Measurements from ENCODE around the gene OASL. TPM values are rescaled to one million over a fixed set of nuclear protein-coding genes. Genes with fewer than 3 reads are reported as not detected.

Gene OASL
- total RNA-seq, 5 donors from 2014 or later (not counting 1 experiment from before 2014, with no cell fraction given), result 6.0 to 17.6 (median 8.9) TPM

DNA sequence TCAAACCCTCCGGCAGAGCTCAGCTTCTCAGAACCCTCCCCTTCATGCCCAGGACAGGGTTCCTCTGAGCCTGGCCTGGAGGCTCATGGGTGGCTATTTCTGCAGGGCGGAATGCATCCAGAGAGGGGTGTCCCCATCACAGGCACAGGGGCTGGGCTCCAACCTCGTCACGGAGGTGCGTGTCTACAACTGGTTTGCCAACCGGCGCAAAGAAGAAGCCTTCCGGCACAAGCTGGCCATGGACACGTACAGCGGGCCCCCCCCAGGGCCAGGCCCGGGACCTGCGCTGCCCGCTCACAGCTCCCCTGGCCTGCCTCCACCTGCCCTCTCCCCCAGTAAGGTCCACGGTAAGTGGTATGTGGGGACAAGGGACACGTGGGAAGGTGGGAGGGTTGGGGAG lies 45.0 kb downstream of the OASL start:
- H3K27ac Mint-ChIP-seq, result no peak overlapping the region
- peaks cover 0 to 14% (median 0%) of the 10 kb centered on the region in 3 donors for H3K9me3 Mint-ChIP-seq
- no peaks in the 10 kb centered on the region for H3K4me1 Mint-ChIP-seq
- H3K4me1 ChIP-seq (ENCODE audit: control insufficient read depth in 1 of 2, extremely low read depth in 1 of 2, insufficient read depth in 2 of 2, low read length in 2 of 2), result no peaks in the 10 kb centered on the region
- POLR2A ChIA-PET, result no interaction called here
- CTCF ChIA-PET, result no interaction called here
- DNase-seq (no peak), ATAC-seq (replicated peaks in 1 of 4) (no peak)
- no peak overlapping the region for H3K27ac ChIP-seq (ENCODE audit: low read length)
- WGBS (ENCODE audit: insufficient coverage), result 93% methylated on average over 8 of the region's 15 CpGs
- H3K4me3 Mint-ChIP-seq, result no peak overlapping the region
- no peaks in the 10 kb centered on the region for H3K9me3 ChIP-seq
- no peaks in the 10 kb centered on the region for H3K36me3 ChIP-seq (ENCODE audit: control insufficient read depth in 2 of 2, extremely low read depth in 1 of 2, insufficient read depth in 1 of 2, low read length in 1 of 2)
- peaks cover 0 to 15% of the 10 kb centered on the region in 2 experiments for H3K27me3 ChIP-seq (replicated peaks in 1 of 2; ENCODE audit: control insufficient read depth in 2 of 2, extremely low read depth in 1 of 2, insufficient read depth in 2 of 2, low read length in 1 of 2)
- H3K4me3 ChIP-seq (ENCODE audit: control insufficient read depth in 1 of 2, extremely low read depth in 1 of 2, low read length in 1 of 2), result no peak overlapping the region
- H3K36me3 Mint-ChIP-seq, result no peaks in the 10 kb centered on the region
- H3K27me3 Mint-ChIP-seq, result peaks cover 8 to 15% of the 10 kb centered on the region in 2 donors

GRCh38 chr12:120993496-120993895 lies 45.5 kb downstream of the OASL start:
- no peak overlapping the region for H3K4me3 Mint-ChIP-seq
- no peak overlapping the region for H3K27ac ChIP-seq (ENCODE audit: low read length)
- DNase-seq, result no peak
- CTCF ChIA-PET, result interaction anchor here in 1 of 2 donors (0.6 kb wide), 1 partner anchor 653 kb away, joined by 4 read pairs; no protein-coding TSS in a partner anchor
- POLR2A ChIA-PET, result no interaction called here
- H3K4me3 ChIP-seq (ENCODE audit: control insufficient read depth in 1 of 2, extremely low read depth in 1 of 2, low read length in 1 of 2), result no peak overlapping the region
- H3K27me3 Mint-ChIP-seq, result peaks cover 8 to 15% of the 10 kb centered on the region in 2 donors
- H3K9me3 ChIP-seq, result no peaks in the 10 kb centered on the region
- no peak for ATAC-seq (replicated peaks in 1 of 4)
- H3K4me1 ChIP-seq (ENCODE audit: control insufficient read depth in 1 of 2, extremely low read depth in 1 of 2, insufficient read depth in 2 of 2, low read length in 2 of 2), result no peaks in the 10 kb centered on the region
- H3K36me3 Mint-ChIP-seq, result no peaks in the 10 kb centered on the region
- no peak overlapping the region for H3K27ac Mint-ChIP-seq
- peaks cover 0 to 14% (median 0%) of the 10 kb centered on the region in 3 donors for H3K9me3 Mint-ChIP-seq
- peaks cover 0 to 19% of the 10 kb centered on the region in 2 experiments for H3K27me3 ChIP-seq (replicated peaks in 1 of 2; ENCODE audit: control insufficient read depth in 2 of 2, extremely low read depth in 1 of 2, insufficient read depth in 2 of 2, low read length in 1 of 2)
- no peaks in the 10 kb centered on the region for H3K4me1 Mint-ChIP-seq
- WGBS (ENCODE audit: insufficient coverage), result 80% methylated on average over 9 of the region's 11 CpGs
- no peaks in the 10 kb centered on the region for H3K36me3 ChIP-seq (ENCODE audit: control insufficient read depth in 2 of 2, extremely low read depth in 1 of 2, insufficient read depth in 1 of 2, low read length in 1 of 2)

DNA sequence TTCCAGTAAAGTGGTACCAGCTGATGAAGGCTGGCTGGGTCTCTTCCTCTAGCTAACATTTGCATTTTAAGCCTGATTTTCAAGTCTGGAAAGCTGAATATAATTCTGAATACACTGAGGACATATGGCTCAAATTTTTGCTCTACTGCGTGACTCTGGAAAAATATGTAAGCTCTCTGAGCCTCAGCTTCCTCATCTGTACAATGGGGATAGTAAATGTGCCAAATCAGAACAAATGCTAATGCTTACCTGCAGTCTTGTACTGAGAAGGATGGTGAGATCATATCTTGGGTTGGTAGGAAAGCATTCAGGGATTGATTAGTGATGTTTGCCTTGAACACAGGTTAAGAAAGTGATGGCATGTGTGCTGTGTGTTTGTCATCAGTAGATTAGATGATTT lies 46.1 kb downstream of the OASL start:
- H3K27ac Mint-ChIP-seq, result no peak overlapping the region

DNA sequence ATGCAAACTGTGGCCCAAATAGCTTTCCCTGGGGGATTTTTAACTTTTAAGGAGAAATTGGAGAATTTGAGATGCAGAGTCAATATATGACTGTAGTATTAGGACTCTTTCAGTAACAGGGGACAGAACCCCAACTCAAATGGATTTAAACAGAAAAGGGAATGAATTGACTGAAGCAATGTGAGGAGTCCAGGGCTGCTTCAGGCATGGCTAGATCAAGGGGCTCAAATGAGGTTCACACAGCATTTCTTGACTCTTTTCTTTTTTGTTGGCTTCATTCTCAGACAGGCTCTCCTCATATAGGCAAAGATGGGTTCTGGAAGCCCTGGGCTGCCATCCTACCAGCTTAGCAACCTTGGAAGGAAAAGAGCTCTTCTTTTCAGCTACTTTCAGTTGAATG lies 47.1 kb downstream of the OASL start:
- no peak overlapping the region for H3K4me3 Mint-ChIP-seq
- H3K36me3 ChIP-seq (ENCODE audit: control insufficient read depth in 2 of 2, extremely low read depth in 1 of 2, insufficient read depth in 1 of 2, low read length in 1 of 2), result no peaks in the 10 kb centered on the region
- no peaks in the 10 kb centered on the region for H3K4me1 Mint-ChIP-seq
- DNase-seq (no peak), ATAC-seq (replicated peaks in 1 of 4) (no peak)
- no peak overlapping the region for H3K27ac Mint-ChIP-seq
- peaks cover 0 to 19% of the 10 kb centered on the region in 2 experiments for H3K27me3 ChIP-seq (replicated peaks in 1 of 2; ENCODE audit: control insufficient read depth in 2 of 2, extremely low read depth in 1 of 2, insufficient read depth in 2 of 2, low read length in 1 of 2)
- CTCF ChIA-PET, result interaction anchor here in 1 of 2 donors (0.9 kb wide), 1 partner anchor 14 kb away, joined by 7 read pairs; no protein-coding TSS in a partner anchor
- H3K9me3 Mint-ChIP-seq, result peaks cover 0 to 14% (median 0%) of the 10 kb centered on the region in 3 donors
- H3K9me3 ChIP-seq, result no peaks in the 10 kb centered on the region
- no peaks in the 10 kb centered on the region for H3K4me1 ChIP-seq (ENCODE audit: control insufficient read depth in 1 of 2, extremely low read depth in 1 of 2, insufficient read depth in 2 of 2, low read length in 2 of 2)
- H3K36me3 Mint-ChIP-seq, result no peaks in the 10 kb centered on the region
- H3K27ac ChIP-seq (ENCODE audit: low read length), result no peak overlapping the region
- POLR2A ChIA-PET, result no interaction called here
- no peak overlapping the region for H3K4me3 ChIP-seq (ENCODE audit: control insufficient read depth in 1 of 2, extremely low read depth in 1 of 2, low read length in 1 of 2)
- H3K27me3 Mint-ChIP-seq, result peaks cover 8 to 15% of the 10 kb centered on the region in 2 donors

More for the DNA sequence above, 46.1 kb downstream of the OASL start:
- no peaks in the 10 kb centered on the region for H3K36me3 ChIP-seq (ENCODE audit: control insufficient read depth in 2 of 2, extremely low read depth in 1 of 2, insufficient read depth in 1 of 2, low read length in 1 of 2)
- no peaks in the 10 kb centered on the region for H3K4me1 ChIP-seq (ENCODE audit: control insufficient read depth in 1 of 2, extremely low read depth in 1 of 2, insufficient read depth in 2 of 2, low read length in 2 of 2)
- ChIA-PET POLR2A (no interaction called here), CTCF (interaction anchor here in 1 of 2 donors (0.6 kb wide), 1 partner anchor 653 kb away, joined by 4 read pairs; no protein-coding TSS in a partner anchor)
- Mint-ChIP-seq H3K27me3 (peaks cover 8 to 15% of the 10 kb centered on the region in 2 donors), H3K9me3 (peaks cover 0 to 14% (median 0%) of the 10 kb centered on the region in 3 donors), H3K4me3 (no peak overlapping the region), H3K36me3 (no peaks in the 10 kb centered on the region), H3K4me1 (no peaks in the 10 kb centered on the region)
- peaks cover 0 to 19% of the 10 kb centered on the region in 2 experiments for H3K27me3 ChIP-seq (replicated peaks in 1 of 2; ENCODE audit: control insufficient read depth in 2 of 2, extremely low read depth in 1 of 2, insufficient read depth in 2 of 2, low read length in 1 of 2)
- no peak for DNase-seq
- H3K4me3 ChIP-seq (ENCODE audit: control insufficient read depth in 1 of 2, extremely low read depth in 1 of 2, low read length in 1 of 2), result no peak overlapping the region
- H3K9me3 ChIP-seq, result no peaks in the 10 kb centered on the region
- ATAC-seq (replicated peaks in 1 of 4), result no peak
- WGBS (ENCODE audit: insufficient coverage), result no CpG with 5 or more reads among the region's 1 CpG
- H3K27ac ChIP-seq (ENCODE audit: low read length), result no peak overlapping the region

DNA sequence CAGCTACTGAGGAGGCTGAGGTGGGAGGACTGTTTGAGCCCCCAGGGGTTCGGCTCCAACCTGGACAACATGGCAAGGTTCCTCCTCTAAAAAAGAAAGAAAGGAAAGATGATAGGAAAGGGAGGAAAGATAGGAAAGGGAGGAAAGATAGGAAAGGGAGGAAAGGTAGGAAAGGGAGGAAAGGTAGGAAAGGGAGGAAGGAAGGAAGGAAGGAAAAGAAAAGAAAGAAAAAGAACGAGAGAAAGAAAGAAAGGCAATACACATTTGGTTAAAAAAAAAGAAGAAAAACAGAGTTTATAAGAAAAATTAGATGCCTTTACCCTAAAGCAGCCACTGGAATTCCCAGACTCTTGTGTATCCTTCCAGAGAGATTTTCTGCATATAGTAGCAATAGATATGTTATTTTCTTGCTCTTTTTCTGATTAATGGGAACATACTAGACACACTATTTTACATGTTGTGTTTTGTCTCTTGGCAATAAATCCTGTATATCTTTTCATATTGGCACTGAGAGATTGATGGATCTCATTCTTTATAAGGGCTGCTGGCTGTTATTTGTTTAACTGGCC lies 48.5 kb downstream of the OASL start:
- peaks cover 6 to 12% of the 10 kb centered on the region in 2 donors for H3K27me3 Mint-ChIP-seq
- peaks cover 0 to 12% of the 10 kb centered on the region in 2 experiments for H3K27me3 ChIP-seq (replicated peaks in 1 of 2; ENCODE audit: control insufficient read depth in 2 of 2, extremely low read depth in 1 of 2, insufficient read depth in 2 of 2, low read length in 1 of 2)
- DNase-seq (no peak), ATAC-seq (replicated peaks in 1 of 4) (no peak)
- no peaks in the 10 kb centered on the region for H3K4me1 ChIP-seq (ENCODE audit: control insufficient read depth in 1 of 2, extremely low read depth in 1 of 2, insufficient read depth in 2 of 2, low read length in 2 of 2)
- H3K4me1 Mint-ChIP-seq, result no peaks in the 10 kb centered on the region
- H3K4me3 ChIP-seq (ENCODE audit: control insufficient read depth in 1 of 2, extremely low read depth in 1 of 2, low read length in 1 of 2), result no peak overlapping the region
- no peaks in the 10 kb centered on the region for H3K36me3 ChIP-seq (ENCODE audit: control insufficient read depth in 2 of 2, extremely low read depth in 1 of 2, insufficient read depth in 1 of 2, low read length in 1 of 2)
- H3K36me3 Mint-ChIP-seq, result no peaks in the 10 kb centered on the region
- no peaks in the 10 kb centered on the region for H3K9me3 ChIP-seq
- H3K27ac Mint-ChIP-seq, result no peak overlapping the region
- H3K4me3 Mint-ChIP-seq, result no peak overlapping the region
- H3K27ac ChIP-seq (ENCODE audit: low read length), result no peak overlapping the region
- WGBS (ENCODE audit: insufficient coverage), result no CpG with 5 or more reads among the region's 2 CpGs
- ChIA-PET POLR2A (no interaction called here), CTCF (no interaction called here)
- H3K9me3 Mint-ChIP-seq, result peaks cover 0 to 11% (median 0%) of the 10 kb centered on the region in 3 donors

- no peaks in the 10 kb centered on the region for H3K36me3 ChIP-seq (ENCODE audit: control insufficient read depth in 2 of 2, extremely low read depth in 1 of 2, insufficient read depth in 1 of 2, low read length in 1 of 2)
- Mint-ChIP-seq H3K4me1 (no peaks in the 10 kb centered on the region), H3K9me3 (peaks cover 0 to 3% (median 0%) of the 10 kb centered on the region in 3 donors), H3K27me3 (peaks cover 0 to 5% of the 10 kb centered on the region in 2 donors), H3K27ac (no peak overlapping the region), H3K4me3 (no peak overlapping the region), H3K36me3 (no peaks in the 10 kb centered on the region)
- peaks cover 0 to 12% of the 10 kb centered on the region in 2 experiments for H3K27me3 ChIP-seq (replicated peaks in 1 of 2; ENCODE audit: control insufficient read depth in 2 of 2, extremely low read depth in 1 of 2, insufficient read depth in 2 of 2, low read length in 1 of 2)
- no peaks in the 10 kb centered on the region for H3K4me1 ChIP-seq (ENCODE audit: control insufficient read depth in 1 of 2, extremely low read depth in 1 of 2, insufficient read depth in 2 of 2, low read length in 2 of 2)
- WGBS (ENCODE audit: insufficient coverage), result 100% methylated on average over 1 of the region's 3 CpGs
- no peak for DNase-seq
- H3K4me3 ChIP-seq (ENCODE audit: control insufficient read depth in 1 of 2, extremely low read depth in 1 of 2, low read length in 1 of 2), result no peak overlapping the region
- ChIA-PET POLR2A (no interaction called here), CTCF (no interaction called here)
- no peaks in the 10 kb centered on the region for H3K9me3 ChIP-seq
- ATAC-seq (replicated peaks in 1 of 4), result no peak
- H3K27ac ChIP-seq (ENCODE audit: low read length), result no peak overlapping the region
Observed at GRCh38 chr12:120989687-120990086, 49.4 kb downstream of the OASL start.

All from T-cell (primary cell).